Caco-2 (cell line): ENCODE measurements around the gene PLEKHA8. TPM values are rescaled to one million over a fixed set of nuclear protein-coding genes. Genes with fewer than 3 reads are reported as not detected.

Experiments
- BruUV-seq: library from RNA; stranded (reverse); fragments of 400-500 nt; replicated peaks from 2 replicates; lab custom pipeline; 2021; lab: Mats Ljungman, UMichigan
- CTCF ChIA-PET: fragments of 300-600 bp; sonication (Branson Sonifier 250); formaldehyde crosslinking; loops from one replicate; lab custom pipeline; 2022; ENCODE audit warnings: antibody characterized with exemption; lab: Charles Lee
- POLR2A ChIA-PET: fragments of 300-600 bp; sonication (Branson Sonifier 250); formaldehyde crosslinking; loops from one replicate; lab custom pipeline; 2022; ENCODE audit warnings: antibody characterized with exemption; lab: Charles Lee
- DNase-seq, 2 experiments: peaks; one replicate each; pipeline versions ENCODE4 v3.0.0 to v3.0.0-alpha.2; 2020 to 2022
- H3K27me3 ChIP-seq: replicated peaks from 2 replicates; pipeline ENCODE4 v1.6.0; 2011; ENCODE audit warnings: low read length; ENCODE audit not compliant: control insufficient read depth, insufficient read depth
- H3K36me3 ChIP-seq: 2 replicates; pipeline ENCODE4 v1.5.1; 2011; ENCODE audit warnings: low read length; ENCODE audit not compliant: control insufficient read depth, insufficient read depth
- H3K4me1 ChIP-seq: fragments of 250-450 bp; sonication (Bioruptor Pico); 2 replicates; pipeline ENCODE4 v1.5.1; 2020; ENCODE audit warnings: mild to moderate bottlenecking
- H3K4me3 ChIP-seq: 2 replicates; pipeline ENCODE4 v1.5.1; 2011; ENCODE audit warnings: low read depth, mild to moderate bottlenecking, control low read depth, low read length
- H3K9me3 ChIP-seq: fragments of 250-450 bp; sonication (Bioruptor Pico); 2 replicates; pipeline ENCODE4 v1.5.1; 2020; ENCODE audit warnings: mild to moderate bottlenecking, moderate library complexity
- H3K27ac Mint-ChIP-seq: one replicate; pipeline ENCODE4 v1.8.0; 2022; ENCODE audit warnings: mixed read lengths; ENCODE audit not compliant: unreplicated experiment
- H3K27me3 Mint-ChIP-seq: one replicate; pipeline ENCODE4 v1.8.0; 2022; ENCODE audit warnings: mixed read lengths; ENCODE audit not compliant: insufficient read depth, unreplicated experiment
- H3K36me3 Mint-ChIP-seq: one replicate; pipeline ENCODE4 v1.8.0; 2022; ENCODE audit warnings: mild to moderate bottlenecking, mixed read lengths; ENCODE audit not compliant: insufficient read depth, unreplicated experiment
- H3K4me1 Mint-ChIP-seq: one replicate; pipeline ENCODE4 v1.8.0; 2022; ENCODE audit warnings: low read depth, mixed read lengths; ENCODE audit not compliant: unreplicated experiment
- H3K4me3 Mint-ChIP-seq: one replicate; pipeline ENCODE4 v1.8.0; 2022; ENCODE audit warnings: mild to moderate bottlenecking, moderate library complexity, mixed read lengths; ENCODE audit not compliant: unreplicated experiment
- H3K9me3 Mint-ChIP-seq: one replicate; pipeline ENCODE4 v1.8.0; 2022; ENCODE audit warnings: mixed read lengths; ENCODE audit not compliant: unreplicated experiment
- CTCF ChIP-seq, 2 experiments: fragments of 200-600 bp in 1 of 2; IDR thresholded peaks; 1 replicate in 1 of 2; 2 replicates in 1 of 2; pipeline versions ENCODE4 v1.5.1 to v1.8.0; 2011 to 2022; ENCODE audit warnings: antibody characterized with exemption in 1 of 2, control low read depth in 1 of 2, inconsistent platforms in 1 of 2, low read depth in 1 of 2, low read length in 1 of 2, mild to moderate bottlenecking in 1 of 2, moderate library complexity in 1 of 2; ENCODE audit not compliant: insufficient read depth in 1 of 2, severe bottlenecking in 1 of 2, unreplicated experiment in 1 of 2
- intact Hi-C: fragments of 100-400 bp; cut with micrococcal nuclease; formaldehyde crosslinking; loops from one replicate; pipeline ENCODE4 v1.10.0; 2022; ENCODE audit not compliant: unreplicated experiment
- total RNA-seq: library from RNA; stranded (reverse); gene quantifications from 2 replicates; pipeline ENCODE4 v1.2.3, GENCODE V29; 2022

The PLEKHA8 gene
- total RNA-seq, 1 experiment from 2014 or later = 32.5 TPM

DNA sequence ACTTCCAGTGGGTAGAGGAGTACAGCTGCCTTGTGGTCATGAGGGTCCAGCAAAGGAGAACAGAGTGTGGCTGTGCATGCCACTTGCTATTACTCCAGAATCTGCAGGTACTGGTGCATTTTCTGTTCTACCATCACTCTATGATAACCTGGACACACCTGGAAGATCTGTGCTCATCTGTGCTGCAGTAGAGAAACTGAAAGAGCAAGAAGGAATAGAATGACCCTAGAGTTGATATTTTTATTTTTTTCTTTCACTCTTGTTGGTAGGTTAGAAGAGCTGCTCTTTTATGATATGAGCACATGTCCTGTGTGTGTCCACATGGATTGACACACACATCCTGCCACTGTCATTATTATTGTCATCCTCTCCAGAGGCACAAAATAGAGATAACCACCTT lies 58.3 kb downstream of the PLEKHA8 start:
- TF ChIP-seq CTCF (IDR thresholded peaks at IDR 0.05; ENCODE audit: insufficient read depth in 1 of 2, low read depth in 1 of 2, low read length in 1 of 2, severe bottlenecking in 1 of 2, unreplicated experiment in 1 of 2) = no peak
- Histone ChIP-seq H3K9me3 (no peaks in the 10 kb centered on the region), H3K27me3 (no peaks in the 10 kb centered on the region), H3K4me3 (no peak overlapping the region), H3K4me1 (no peaks in the 10 kb centered on the region), H3K36me3 (no peaks in the 10 kb centered on the region)
- DNase-seq = no peak
- intact Hi-C loops = no loop called here
- H3K4me1 Mint-ChIP-seq = no peaks in the 10 kb centered on the region
- no peak overlapping the region for H3K27ac Mint-ChIP-seq
- H3K4me3 Mint-ChIP-seq = no peak overlapping the region
- no peaks in the 10 kb centered on the region for H3K9me3 Mint-ChIP-seq
- H3K36me3 Mint-ChIP-seq = no peaks in the 10 kb centered on the region
- H3K27me3 Mint-ChIP-seq = no peaks in the 10 kb centered on the region
- CTCF ChIA-PET = interaction anchor here (0.6 kb wide), 1 partner anchor 34 kb away, joined by 3 read pairs; no protein-coding TSS in a partner anchor
- POLR2A ChIA-PET = no interaction called here
- no TSS peak for BruUV-seq

DNA sequence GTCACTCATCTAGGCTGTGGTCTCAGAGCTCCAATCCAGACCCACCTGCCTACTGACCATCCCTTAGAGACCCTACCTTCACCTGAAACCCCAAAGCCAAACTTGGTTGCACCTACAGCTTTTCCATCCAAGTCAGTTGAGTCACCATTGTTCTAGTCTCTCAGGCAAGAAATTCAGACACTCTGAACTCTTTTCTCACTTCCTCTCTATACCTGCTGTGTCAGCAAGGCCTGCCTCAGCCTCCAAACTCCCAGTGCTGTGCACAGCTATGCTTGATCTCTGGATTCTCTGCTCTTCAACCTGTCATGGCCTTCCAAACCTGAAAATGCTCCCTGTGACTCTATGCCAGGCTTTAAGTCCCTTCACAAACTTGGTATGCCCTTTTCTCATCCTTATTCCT lies 59.2 kb downstream of the PLEKHA8 start:
- H3K4me3 ChIP-seq = no peak overlapping the region
- Mint-ChIP-seq H3K36me3 (no peaks in the 10 kb centered on the region), H3K4me1 (no peaks in the 10 kb centered on the region), H3K4me3 (no peak overlapping the region), H3K27ac (no peak overlapping the region), H3K9me3 (no peaks in the 10 kb centered on the region), H3K27me3 (no peaks in the 10 kb centered on the region)
- intact Hi-C loops = no loop called here
- CTCF ChIA-PET = no interaction called here
- H3K4me1 ChIP-seq = no peaks in the 10 kb centered on the region
- no peak for TF ChIP-seq CTCF (IDR thresholded peaks at IDR 0.05; ENCODE audit: insufficient read depth in 1 of 2, low read depth in 1 of 2, low read length in 1 of 2, severe bottlenecking in 1 of 2, unreplicated experiment in 1 of 2)
- POLR2A ChIA-PET = no interaction called here
- no peak for DNase-seq
- no peaks in the 10 kb centered on the region for H3K9me3 ChIP-seq
- no TSS peak for BruUV-seq
- H3K36me3 ChIP-seq = no peaks in the 10 kb centered on the region
- H3K27me3 ChIP-seq = no peaks in the 10 kb centered on the region

GRCh38 chr7:30088362-30088761 lies 60.1 kb downstream of the PLEKHA8 start:
- CTCF ChIA-PET = no interaction called here

More at GRCh38 chr7:30088362-30088761, 60.1 kb downstream of the PLEKHA8 start:
- no TSS peak for BruUV-seq
- Mint-ChIP-seq H3K27me3 (no peaks in the 10 kb centered on the region), H3K36me3 (no peaks in the 10 kb centered on the region), H3K27ac (no peak overlapping the region), H3K9me3 (no peaks in the 10 kb centered on the region), H3K4me3 (no peak overlapping the region), H3K4me1 (no peaks in the 10 kb centered on the region)
- H3K4me1 ChIP-seq = no peaks in the 10 kb centered on the region
- no peak for DNase-seq
- no peaks in the 10 kb centered on the region for H3K36me3 ChIP-seq
- no peak overlapping the region for H3K4me3 ChIP-seq
- TF ChIP-seq CTCF (IDR thresholded peaks at IDR 0.05; ENCODE audit: insufficient read depth in 1 of 2, low read depth in 1 of 2, low read length in 1 of 2, severe bottlenecking in 1 of 2, unreplicated experiment in 1 of 2) = no peak
- POLR2A ChIA-PET = no interaction called here
- H3K27me3 ChIP-seq = no peaks in the 10 kb centered on the region
- intact Hi-C loops = no loop called here
- H3K9me3 ChIP-seq = no peaks in the 10 kb centered on the region
